Psoas muscle (tissue), 8 donors: ENCODE measurements around the gene MAN2B1. TPM values are rescaled to one million over a fixed set of nuclear protein-coding genes. Genes with fewer than 3 reads are reported as not detected.
"Not testable (repeated sequence)": the region's sequence is repeated elsewhere in the genome, so short reads cannot be mapped to it uniquely, and the experiment has no call there.

ENCODE experiments used
- ATAC-seq, 4 donors: fragments of 200-7000 bp; cut with Tn5 transposase; one replicate each; pipeline ENCODE4 v1.9.1; 2020; ENCODE audit warnings: moderate library complexity in 3 of 4, mild to moderate bottlenecking in 2 of 4
- DNase-seq, 2 donors: peaks; one replicate each; pipeline ENCODE4 v3.0.0-alpha.2; 2020
- H3K27ac ChIP-seq: fragments of 200-600 bp; one replicate; pipeline ENCODE4 v1.8.0; 2022
- H3K27me3 ChIP-seq, 3 donors: fragments of 200-600 bp in 1 of 3; one replicate each; pipeline versions ENCODE4 v1.6.1 to v1.8.0; 2013 to 2022; ENCODE audit warnings: low read length in 2 of 3, mild to moderate bottlenecking in 2 of 3, moderate library complexity in 1 of 3; ENCODE audit not compliant: insufficient read depth in 3 of 3
- H3K36me3 ChIP-seq, 2 donors: fragments of 200-600 bp in 1 of 2; one replicate each; pipeline versions ENCODE4 v1.6.1 to v1.8.0; 2013 to 2022; ENCODE audit warnings: low read depth in 1 of 2, mild to moderate bottlenecking in 1 of 2, moderate library complexity in 1 of 2; ENCODE audit not compliant: insufficient read depth in 1 of 2
- H3K4me1 ChIP-seq: fragments of 200-600 bp; one replicate; pipeline ENCODE4 v1.8.0; 2022
- H3K4me3 ChIP-seq: fragments of 200-600 bp; one replicate; pipeline ENCODE4 v1.8.0; 2022; ENCODE audit warnings: mild to moderate bottlenecking
- H3K9me3 ChIP-seq: fragments of 200-600 bp; one replicate; pipeline ENCODE4 v1.8.0; 2022
- CTCF ChIP-seq: fragments of 200-600 bp; IDR thresholded peaks from one replicate; pipeline ENCODE4 v1.8.0; 2022; ENCODE audit warnings: antibody characterized with exemption
- WGBS, 3 donors: extraction: QIAGEN DNeasy Blood & Tissue Kit; methylation state at CpG; one replicate each; pipeline versions ENCODE4 v1.1.6 to v1.1.7; 2013; 5-methylcytosine and 5-hydroxymethylcytosine counted together
- intact Hi-C, 2 donors: fragments of 100-400 bp; cut with DNase I; formaldehyde crosslinking; loops; one replicate each; pipeline versions ENCODE4 v1.11.0 to v1.14.2; 2022
- polyA plus RNA-seq, 3 donors: library from polyadenylated mRNA; stranded (reverse); fragments of 200-250 nt; gene quantifications; one replicate each; pipeline ENCODE4 v1.2.3, GENCODE V29; 2013
- total RNA-seq, 4 donors: library from RNA; stranded (reverse); fragmentation: NEBNext Ultra II Directional in 2 of 4; extraction: Animal tissue kit (Norgen Biotek cat#: 25700) in 2 of 4; gene quantifications; one replicate each; pipeline versions ENCODE4 v1.2.1 to v1.2.4, GENCODE V29; 2021 to 2023
- donor health status: healthy with polysubstance abuse.
- donor health status: DM: no; HTN: no; CAD: no; lungs with moderate emphysema.
- donor health status: Bipolar disorder and iron deficiency.
- donor health status: healthy.
- donor health status: DM: yes; HTN: yes; CAD: no.
- donor health status: DM: no; HTN: no; CAD: no.
- donor health status: DM: no; HTN: no; CAD: no.
- donor health status: DM: yes; HTN: yes; CAD: no.

MAN2B1 gene
- total and polyA plus RNA-seq, 7 donors = 9.6 to 20.5 (median 16.0) TPM

- Histone ChIP-seq H3K4me3 (no peak overlapping the region), H3K36me3 (peaks cover 16 to 51% of the 10 kb centered on the region in 2 donors), H3K27me3 (no peaks in the 10 kb centered on the region), H3K4me1 (peaks cover 5% of the 10 kb centered on the region), H3K27ac (no peak overlapping the region), H3K9me3 (peaks cover 19% of the 10 kb centered on the region)
- no peak for TF ChIP-seq CTCF
- intact Hi-C loops = no loop called here
- ATAC-seq = no peak
- no peak for DNase-seq
- WGBS, 3 donors = 84 to 91% (median 90%) methylated on average over 4 of the region's 4 CpGs
Measured at GRCh38 chr19:12623361-12624031, 43.0 kb downstream of the MAN2B1 start.

GRCh38 chr19:12621253-12622024, 45.1 kb downstream of the MAN2B1 start:
- 59 to 73% (median 66%) methylated on average over 17 to 25 of the region's 26 CpGs for WGBS, 3 donors
- Histone ChIP-seq H3K36me3 (peaks cover 0 to 36% of the 10 kb centered on the region in 2 donors), H3K4me1 (peaks cover 15% of the 10 kb centered on the region)
- H3K27me3 ChIP-seq, H3K4me3 ChIP-seq, DNase-seq, ATAC-seq, H3K27ac ChIP-seq, intact Hi-C loops, H3K9me3 ChIP-seq: not testable (repeated sequence)

- Histone ChIP-seq H3K4me1 (peaks cover 37% of the 10 kb centered on the region), H3K27me3 (no peaks in the 10 kb centered on the region), H3K36me3 (peaks cover 0 to 32% of the 10 kb centered on the region in 2 donors), H3K9me3 (no peaks in the 10 kb centered on the region), H3K4me3 (no peak overlapping the region), H3K27ac (no peak overlapping the region)
- 69 to 92% (median 80%) methylated on average over 4 of the region's 4 CpGs for WGBS, 3 donors
- intact Hi-C loops = no loop called here
- ATAC-seq (peak in 2 of 4 donors; percentile 27 to 37), DNase-seq (no peak)
- TF ChIP-seq CTCF = no peak
Measured at GRCh38 chr19:12617646-12618045, 48.9 kb downstream of the MAN2B1 start.

DNA sequence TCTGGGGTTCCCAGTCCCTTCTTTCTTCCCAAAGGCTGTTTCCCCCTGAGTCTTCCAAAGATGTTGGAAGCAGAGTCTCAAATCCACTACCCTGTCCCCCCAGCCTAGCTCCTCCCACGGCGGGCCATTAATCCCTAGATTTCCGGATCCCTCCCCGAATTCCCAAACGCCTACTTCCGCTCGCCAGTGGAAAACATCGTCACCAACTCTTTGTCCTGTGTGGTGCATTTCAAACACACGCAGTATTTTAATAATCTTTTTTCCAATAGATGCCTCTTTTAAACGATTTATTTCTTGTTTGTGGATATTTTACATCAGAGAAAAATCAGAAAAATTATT, 55.2 kb downstream of the MAN2B1 start:
- Histone ChIP-seq H3K27me3 (no peaks in the 10 kb centered on the region), H3K4me3 (peak overlapping the region; percentile 100), H3K9me3 (no peaks in the 10 kb centered on the region), H3K27ac (peak overlapping the region; percentile 100), H3K4me1 (peaks cover 43% of the 10 kb centered on the region), H3K36me3 (peaks cover 0 to 60% of the 10 kb centered on the region in 2 donors)
- TF ChIP-seq CTCF = no peak
- ATAC-seq (peak; percentile 77 to 87 (median 79)), DNase-seq (peak; percentile 77 to 86)
- 0 to 1% (median 0%) methylated on average over 10 of the region's 10 CpGs for WGBS, 3 donors
- intact Hi-C loops = no loop called here
